Ammon's horn (tissue), 1 donor: Measurements from ENCODE around the gene FAM98C.
"Not testable (repeated sequence)": the region's sequence is repeated elsewhere in the genome, so short reads cannot be mapped to it uniquely, and the experiment has no call there.

ENCODE experiments used
- DNase-seq: peaks from one replicate; pipeline ENCODE4 v3.0.0-alpha.2; 2016; ENCODE audit warnings: low spot score

The FAM98C gene

DNA sequence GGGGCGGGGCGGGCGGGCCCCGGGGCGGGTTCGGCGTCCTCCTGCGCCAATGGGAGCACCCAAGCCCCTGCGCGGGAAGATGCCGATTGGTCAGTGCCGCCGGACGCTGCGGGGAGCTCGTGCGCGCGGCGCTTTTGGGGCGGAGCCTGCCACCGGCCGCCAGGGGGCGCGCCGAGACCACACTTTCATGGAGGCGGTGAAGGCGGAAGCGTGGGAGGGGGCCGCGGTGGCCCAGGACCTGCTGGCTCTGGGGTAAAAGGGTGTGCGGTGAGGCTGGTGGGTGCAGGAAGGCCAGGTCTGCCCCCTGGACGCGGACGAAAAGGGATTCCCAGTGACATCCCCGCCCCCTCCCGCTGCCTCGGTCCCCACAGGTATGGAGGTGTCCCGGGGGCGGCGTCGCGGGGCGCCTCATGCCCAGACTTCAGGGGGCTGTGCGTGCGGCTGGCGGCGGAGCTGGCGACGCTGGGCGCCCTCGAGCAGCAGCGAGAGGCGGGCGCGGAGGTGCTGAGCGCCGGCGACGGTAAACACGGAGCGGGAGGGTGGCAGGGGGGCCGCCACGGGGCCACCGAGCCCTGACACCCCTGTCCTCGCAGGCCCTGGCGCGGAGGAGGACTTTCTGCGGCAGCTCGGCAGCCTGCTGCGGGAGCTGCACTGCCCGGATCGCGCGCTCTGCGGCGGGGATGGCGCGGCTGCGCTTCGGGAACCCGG lies at the start of gene FAM98C:
Gene FAM98C, plus strand, starts transcription at position 127 of the 708 bp plus-strand sequence. Its CDS starts 61 bp downstream, at position 188.
- peak; percentile 97 for DNase-seq

DNA sequence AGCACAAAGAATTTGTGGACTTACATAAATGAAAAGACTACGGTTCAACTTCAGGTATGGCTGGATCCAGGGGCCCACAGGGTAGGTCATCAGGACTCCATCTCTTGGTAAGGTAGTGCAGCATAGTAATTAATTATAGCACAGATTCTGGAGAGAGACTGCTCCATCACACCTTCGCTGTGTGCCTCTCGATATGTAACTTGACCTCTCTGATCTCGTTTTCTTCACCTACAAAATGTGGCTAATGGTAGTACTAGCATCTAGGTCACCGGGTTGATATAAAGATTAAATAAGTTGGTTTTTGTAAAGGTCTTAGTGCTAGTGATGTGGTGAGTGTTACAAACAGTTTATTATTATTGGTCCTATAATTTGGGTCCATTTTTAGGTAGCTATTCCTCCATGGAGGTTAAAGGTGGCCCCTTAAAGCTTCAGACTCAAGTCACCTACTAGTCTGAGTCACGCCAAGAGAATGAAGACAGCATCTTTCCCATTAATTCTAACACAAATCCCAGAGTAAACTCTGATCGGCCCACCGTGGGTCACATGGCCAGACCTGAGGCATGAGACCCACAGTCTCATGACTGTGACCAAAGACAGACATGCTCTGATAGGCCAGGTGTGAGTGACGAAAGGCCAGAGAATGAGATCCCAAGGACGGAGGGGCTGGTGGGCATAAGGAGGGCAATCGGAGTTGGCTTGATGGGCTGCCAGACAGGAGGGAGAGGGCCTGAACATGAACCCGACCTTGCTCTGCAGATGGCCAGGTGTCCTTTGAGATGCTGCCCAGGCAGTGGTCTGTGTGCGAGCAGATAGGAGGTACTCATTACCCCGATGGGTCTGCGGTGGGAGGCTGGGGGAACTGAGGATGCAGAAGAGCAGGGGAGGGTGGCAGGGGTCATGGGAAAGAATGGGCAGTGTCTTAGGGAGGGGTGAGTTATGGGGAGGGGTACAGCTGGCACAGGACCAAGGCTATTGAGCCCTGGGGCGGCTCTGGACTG lies 46.9 kb upstream of the FAM98C start:
- no peak for DNase-seq

DNA sequence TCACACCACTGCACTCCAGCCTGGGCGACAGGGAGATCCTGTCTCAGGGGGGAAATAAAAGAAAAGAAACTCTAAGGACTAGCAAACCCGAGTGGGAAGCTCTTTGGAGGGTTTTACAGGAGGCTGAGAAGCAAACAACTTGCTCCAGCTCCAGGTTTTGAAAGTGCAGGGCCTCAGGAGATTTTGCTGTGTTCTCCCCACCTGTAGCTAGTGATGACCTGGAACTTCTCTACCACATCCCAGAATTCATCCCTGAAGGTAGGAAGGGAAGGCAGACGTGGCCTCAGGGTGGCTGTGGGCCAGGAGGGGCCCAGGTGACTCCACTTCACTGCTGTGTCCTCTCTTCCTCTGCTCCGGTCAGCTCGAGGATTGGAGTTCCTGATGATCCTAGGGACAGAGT lies 44.8 kb upstream of the FAM98C start:
- no peak for DNase-seq

DNA sequence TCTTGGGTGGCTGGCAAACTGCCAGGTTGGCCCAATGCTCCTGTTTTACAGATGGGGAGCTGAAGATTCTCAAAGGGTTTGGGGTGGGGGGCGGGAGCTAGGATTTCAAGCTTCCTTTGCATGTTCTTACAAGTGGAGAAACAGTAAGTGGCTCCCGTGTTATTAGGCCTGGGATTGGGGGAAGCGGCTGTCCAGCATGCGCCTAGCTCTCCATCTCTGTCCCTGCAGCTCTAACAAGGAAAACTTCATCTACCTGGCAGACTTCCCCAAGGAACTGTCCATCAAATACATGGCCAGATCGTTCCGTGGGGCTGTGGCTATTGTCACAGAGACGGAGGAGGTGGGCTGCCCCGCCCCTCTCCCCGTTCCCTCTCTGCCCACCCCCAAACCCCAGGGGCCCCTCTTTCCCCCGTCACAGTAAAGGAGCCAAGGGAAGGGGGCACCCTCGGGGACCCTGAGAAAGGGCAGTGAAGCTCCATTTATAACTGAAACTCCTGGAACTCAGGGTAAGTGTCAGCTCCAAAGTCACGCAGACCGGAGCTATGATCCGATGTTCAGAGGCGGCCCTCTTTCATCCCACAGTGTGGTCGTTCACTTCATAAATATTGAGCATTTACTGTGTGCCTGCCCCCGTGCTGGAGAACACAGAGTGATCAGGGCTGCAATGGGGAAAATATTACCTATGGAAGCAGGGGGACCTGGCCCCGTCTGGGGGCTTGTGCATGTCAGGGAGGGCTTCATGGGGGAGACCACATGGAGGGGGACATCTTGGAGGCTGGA lies 43.5 kb upstream of the FAM98C start:
- no peak for DNase-seq

DNA sequence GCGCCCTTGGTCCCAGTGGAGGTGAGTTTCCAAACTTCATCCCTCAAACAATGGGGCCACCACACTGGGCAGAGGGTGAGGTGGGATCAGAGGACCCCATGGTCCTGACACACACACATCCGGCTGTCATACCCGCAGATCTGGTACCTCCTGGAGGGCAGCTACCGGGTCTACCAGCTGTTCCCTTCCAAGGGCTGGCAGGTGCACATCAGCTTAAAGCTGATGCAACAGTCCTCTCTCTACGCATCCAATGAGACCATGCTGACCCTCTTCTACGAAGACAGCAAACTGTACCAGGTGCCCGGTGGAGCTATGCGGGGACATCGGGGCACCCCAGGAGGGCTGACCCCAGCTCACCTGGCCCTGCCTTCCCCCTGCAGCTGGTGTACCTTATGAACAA lies 42.5 kb upstream of the FAM98C start:
- DNase-seq: no peak

DNA sequence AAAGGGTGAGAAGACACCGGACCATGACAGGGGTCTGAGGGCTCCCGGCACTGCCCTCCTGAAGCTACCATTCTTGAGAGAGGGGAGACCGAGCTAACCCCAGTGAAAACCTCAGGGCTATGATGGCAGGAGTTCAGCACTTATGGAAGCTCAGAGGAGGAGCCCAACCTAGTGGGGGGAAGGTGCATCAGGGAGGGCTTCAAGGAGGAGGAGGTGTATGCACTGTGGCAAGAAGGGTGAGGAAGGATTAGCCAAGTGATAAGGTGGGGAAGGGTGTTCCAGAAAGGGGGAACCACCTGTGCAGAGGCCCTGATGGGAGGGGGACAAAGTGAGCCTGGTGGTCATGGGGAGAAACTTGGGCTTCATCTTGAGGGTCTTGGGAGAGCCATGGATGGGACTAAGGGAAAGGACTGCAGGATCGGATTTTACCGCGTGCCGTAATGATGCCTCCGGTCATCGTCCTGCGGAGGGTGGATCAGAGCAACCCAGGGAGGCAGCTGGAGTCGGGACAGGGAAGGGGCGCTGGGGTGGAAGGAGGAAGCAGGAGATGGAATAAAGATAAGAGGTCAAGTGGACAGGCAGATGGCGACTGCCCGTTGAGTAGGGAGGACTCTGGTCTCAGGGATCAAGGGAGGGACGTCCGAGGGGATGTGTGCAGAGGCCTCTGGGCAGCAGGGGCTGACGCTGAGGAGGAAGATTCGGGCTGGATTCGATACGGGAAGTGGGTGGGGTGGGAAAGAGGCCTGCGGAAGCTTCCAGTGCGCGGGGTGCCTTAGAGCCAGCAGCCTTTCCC lies 41.9 kb upstream of the FAM98C start:
- DNase-seq: no peak

DNA sequence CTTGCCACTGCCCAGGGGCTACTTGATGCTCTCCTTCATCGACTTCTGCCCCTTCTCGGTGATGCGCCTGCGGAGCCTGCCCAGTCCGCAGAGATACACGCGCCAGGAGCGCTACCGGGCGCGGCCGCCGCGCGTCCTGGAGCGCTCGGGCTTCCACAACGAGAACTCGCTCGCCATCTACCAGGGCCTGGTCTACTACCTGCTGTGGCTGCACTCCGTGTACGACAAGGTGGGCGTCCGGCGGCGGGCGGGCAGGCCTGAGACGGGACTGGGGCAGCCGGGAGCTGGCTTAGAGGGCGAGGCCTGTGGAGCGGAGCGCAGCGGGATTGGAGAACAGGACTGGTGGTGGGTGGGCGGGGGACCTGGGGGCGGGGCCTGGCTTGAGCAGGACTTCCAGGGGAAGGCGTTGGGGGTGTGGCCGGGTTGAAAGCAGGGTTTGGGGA lies 41.2 kb upstream of the FAM98C start:
- DNase-seq: peak; percentile 73

DNA sequence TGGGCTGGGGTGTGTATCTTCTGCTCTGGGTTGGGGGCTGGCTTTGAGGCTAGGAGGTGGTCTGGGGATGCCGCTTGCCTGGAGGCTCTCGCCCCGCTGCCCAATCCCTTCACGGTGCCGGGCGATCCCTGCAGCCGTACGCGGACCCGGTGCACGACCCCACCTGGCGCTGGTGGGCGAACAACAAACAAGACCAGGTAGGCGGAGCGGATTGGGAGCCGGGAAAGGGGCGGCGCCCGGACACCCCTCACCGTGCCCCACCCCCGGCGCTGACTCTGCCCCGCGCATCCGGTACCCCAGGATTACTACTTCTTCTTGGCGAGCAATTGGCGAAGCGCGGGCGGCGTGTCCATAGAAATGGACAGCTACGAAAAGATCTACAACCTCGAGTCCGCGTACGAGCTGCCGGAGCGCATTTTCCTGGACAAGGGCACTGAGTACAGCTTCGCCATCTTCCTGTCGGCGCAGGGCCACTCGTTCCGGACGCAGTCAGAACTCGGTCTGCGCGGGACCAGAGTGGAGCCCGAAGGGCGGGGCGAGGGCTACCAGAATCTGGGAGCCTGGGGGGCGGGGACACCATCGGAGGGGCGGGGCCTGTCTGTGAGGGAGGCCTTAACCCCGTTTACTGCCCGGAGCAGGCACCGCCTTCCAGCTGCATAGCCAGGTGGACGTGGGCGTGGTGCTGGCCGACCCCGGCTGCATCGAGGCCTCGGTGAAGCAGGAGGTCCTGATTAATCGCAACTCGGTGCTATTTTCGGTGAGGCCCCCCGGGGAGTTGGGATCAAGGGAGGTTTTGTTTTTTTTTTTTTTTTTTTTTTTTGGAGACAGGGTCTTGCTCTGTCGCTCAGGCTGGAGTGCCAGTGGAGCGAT lies 40.6 kb upstream of the FAM98C start:
- DNase-seq: no peak

DNA sequence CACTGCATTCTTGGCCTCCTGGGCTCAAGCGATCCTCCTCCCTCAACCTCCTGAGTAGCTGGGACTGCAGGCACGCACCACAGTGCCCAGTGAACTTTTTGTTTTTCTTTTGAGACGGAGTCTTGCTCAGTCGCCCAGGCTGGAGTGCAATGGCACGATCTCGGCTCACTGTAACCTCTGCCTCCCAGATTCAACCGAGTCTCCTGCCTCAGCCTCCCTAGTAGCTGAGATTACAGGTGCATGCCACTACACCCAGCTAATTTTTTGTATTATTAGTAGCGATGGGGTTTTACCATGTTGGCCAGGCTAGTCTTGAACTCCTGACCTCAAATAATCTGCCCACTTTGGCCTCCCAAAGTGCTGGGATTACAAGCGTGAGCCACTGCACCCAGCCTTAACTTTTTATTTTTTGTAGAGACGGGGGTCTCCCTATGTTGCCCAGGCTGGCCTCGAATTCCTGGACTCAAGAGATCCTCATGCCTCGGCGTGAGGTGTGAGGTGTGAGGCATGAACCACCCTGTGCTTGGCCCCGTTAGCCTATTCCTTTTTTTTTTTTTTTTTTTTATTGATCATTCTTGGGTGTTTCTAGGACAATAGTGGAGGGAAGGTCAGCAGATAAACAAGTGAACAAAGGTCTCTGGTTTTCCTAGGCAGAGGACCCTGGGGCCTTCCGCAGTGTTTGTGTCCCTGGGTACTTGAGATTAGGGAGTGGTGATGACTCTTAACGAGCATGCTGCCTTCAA lies 39.8 kb upstream of the FAM98C start:
- not testable (repeated sequence) for DNase-seq

DNA sequence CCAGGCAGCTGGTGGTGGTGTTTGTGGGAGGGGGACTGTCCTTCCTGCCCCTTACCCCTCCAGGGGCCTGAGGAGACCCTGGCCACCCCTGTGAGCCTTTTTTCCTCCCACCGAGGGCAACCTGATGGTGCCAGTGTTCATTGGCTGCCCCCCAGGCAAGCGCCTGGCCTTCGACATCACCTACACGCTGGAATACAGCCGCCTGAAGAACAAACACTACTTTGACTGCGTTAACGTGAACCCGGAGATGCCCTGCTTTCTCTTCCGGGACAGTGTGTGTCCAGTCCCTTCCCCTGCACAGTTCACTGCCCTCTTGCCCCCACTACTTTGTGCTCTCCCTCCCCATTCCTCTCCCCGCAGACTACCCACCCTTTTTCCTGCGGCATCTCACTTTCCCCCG lies 35.9 kb upstream of the FAM98C start:
- no peak for DNase-seq

DNA sequence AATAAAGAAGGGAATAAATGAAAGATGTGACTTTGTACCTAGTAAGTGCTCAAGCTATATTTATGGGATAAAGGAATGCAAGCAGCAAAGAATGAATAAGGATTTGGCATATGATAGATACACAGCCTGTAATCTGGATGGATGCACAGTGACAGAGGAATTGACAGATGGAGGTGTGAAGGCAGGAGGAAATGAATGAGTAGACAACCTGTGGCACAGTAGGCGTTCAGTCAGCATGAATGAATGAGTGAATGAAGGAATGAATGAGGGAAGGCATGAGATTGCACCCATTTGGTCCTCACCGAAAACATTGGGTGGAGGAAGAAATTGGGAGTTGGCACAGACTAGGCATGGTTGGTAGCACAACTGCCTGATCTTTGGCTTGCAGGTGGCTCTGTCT lies 33.3 kb upstream of the FAM98C start:
- DNase-seq: no peak

DNA sequence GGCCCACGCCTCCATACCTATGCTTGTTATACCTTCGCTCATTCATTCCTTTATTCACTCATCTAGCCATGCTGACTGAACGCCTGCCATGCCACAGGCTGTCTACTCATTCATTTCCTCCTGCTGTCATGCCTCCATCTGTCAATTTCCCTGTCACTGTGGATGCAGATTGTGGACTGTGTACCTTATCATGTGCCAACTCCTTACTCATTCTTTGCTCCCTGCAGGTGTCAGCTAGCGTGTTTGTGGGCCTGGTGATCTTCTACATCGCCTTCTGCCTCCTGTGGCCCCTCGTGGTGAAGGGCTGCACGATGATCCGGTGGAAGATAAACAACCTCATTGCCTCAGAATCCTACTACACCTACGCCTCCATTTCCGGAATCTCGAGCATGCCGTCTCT lies 32.6 kb upstream of the FAM98C start:
- DNase-seq: peak; percentile 42

DNA sequence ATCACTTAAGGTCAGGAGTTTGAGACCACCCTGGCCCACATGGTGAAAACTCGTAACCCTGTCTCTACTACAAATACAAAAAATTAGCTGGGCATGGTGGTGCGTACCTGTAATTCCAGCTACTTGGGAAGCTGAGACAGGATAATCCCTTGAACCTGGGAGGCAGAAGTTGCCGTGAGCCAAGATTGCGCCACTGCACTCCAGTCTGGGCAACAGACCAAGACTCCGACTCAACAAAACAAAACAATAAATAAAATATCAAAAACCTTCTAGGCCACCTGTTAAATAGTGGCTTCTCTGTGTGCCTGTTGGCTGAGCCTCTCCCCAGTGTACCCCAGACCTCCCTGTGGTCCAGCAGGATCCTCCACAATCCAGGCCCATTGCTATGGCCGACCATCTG lies 31.8 kb upstream of the FAM98C start:
- no peak for DNase-seq

DNA sequence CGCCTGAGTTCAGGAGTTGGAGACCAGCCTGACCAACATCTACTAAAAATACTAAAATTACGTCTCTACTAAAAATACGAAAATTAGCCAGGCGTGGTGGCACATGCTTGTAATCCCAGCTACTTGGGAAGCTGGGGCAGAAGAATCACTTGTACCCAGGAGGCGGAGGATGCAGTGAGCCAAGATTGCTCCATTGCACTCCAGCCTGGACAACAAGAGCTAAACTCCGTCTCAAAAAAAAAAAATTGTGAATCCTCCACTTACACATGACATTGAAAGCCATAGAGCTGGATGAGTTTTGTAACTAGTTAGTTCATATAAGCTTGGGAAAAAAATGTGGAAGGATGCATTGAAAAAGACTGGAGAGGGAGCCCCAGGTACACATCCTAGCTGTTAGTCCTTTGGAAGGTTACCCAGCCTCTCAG lies 29.0 kb upstream of the FAM98C start:
- no peak for DNase-seq

DNA sequence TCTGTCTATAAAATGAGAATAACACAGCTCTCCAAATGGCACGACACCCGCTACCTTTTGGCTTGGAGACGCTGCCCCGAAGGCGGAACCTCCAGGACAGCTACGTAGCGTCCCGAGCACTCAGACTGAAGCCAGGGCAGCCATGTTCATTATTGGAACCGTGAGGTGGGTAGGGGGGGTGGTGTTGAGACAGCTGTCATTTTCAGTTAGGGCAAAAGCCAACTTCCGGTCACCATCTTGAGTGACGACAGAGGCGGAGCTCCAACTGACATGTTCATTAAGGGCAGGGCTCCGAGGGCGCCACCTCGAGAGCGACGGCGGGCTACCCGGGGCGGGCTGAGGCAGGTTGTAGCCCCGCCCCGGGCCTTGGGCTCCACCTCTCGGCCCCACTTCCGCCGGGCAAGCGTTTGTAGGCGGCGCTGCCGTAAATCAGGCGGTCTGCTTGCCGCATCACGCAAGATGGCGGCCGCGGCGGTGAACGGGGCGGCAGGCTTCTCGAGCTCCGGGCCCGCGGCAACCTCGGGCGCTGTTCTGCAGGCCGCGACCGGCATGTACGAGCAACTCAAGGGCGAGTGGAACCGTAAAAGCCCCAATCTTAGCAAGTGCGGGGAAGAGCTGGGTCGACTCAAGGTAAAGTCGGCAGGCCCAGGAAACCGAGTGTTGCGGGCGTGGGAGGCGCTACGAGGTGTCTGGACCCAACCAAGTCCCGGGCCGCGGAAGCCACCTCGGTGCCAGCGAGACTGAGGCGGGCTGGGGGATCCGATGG lies 28.4 kb upstream of the FAM98C start, which contains the start of gene PSMD8:
Gene PSMD8, plus strand, starts transcription at position 240 of the 766 bp plus-strand sequence. Its CDS starts 31 bp downstream, at position 271.
- peak; percentile 100 for DNase-seq

DNA sequence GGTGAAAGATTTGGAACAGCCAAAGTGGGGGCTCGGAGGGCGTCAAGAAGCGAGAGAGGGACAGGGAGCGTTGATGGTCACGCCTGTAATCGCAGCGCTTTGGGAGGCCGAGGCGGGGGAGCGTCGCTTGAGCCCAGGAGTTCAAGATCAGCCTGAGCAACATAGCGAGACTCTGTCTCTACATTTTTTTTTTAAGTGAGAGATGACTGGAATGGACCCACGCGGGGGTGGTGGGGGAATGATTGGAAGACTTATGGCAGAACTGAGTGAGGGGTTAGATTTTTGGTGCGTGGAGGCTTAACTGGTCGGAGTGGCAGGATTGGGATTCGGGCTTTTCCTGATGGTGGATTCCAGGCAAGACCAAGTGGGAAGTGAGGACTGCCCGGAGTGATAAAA lies 27.8 kb upstream of the FAM98C start:
- no peak for DNase-seq

DNA sequence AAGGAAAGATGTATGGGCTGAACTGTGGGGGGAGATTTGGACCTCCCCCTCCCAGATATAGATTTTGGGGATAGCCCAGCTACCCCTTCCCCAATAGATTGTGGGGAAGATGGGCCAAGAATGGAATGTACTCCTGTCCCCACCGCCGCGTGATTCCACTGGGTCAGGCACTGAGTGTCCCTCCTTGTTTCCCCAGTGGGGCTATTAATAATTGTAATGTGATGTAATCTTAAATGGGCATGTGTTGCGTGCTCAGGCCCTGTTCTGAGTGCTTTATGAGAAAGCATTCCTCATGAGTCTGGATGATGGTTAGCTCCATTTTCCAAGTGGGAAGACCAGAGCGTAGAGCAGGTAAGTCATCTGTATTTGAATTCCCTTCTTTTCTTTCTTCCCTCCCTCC lies 27.1 kb upstream of the FAM98C start:
- DNase-seq: no peak

DNA sequence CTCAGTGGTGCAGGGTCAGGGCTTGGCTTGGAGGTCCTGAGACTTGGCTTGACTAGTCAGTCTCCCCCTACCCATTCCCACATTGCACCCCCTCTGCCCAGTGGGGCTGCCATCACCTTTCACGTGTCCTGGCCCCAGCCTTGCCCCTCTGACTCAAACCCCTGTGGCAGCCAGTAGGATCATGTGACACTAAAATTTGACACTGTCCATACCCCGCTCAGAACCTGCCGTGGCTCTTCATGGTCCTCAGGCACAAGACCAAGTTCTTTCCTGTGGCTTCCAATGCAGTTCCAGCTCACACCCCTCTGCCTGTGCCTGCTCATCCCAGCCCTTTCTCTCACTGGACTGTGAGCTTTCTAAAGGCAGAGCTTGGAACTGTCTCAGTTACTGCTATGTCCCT lies 26.3 kb upstream of the FAM98C start:
- DNase-seq: no peak

DNA sequence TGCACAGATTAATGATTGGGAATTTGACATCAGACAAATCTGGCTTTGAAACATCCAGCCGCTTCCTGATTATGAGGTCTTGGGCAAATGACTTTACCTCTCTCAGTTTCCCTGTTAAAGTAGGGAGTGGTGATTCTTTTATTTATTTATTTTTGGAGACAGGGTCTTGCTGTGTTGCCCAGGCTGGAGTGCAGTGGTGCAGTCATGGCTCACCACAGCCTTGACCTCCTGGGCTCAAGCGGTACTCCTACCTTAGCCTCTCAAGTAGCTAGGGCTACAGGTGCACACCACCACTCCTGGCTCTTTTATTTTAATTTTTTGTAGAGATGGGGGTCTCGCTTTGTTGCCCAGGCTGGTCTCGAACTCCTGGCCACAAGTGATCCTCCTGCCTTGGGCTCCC lies 25.8 kb upstream of the FAM98C start:
- no peak for DNase-seq
